Peyer's patch (tissue), 4 donors: Measurements from ENCODE around the gene PPP2R5B. TPM values are rescaled to one million over a fixed set of nuclear protein-coding genes. Genes with fewer than 3 reads are reported as not detected.
"Not testable (repeated sequence)": the region's sequence is repeated elsewhere in the genome, so short reads cannot be mapped to it uniquely, and the experiment has no call there.

Source experiments
- DNase-seq, 3 donors: peaks; one replicate each; pipeline ENCODE4 v3.0.0-alpha.2; 2017 to 2019
- H3K27ac ChIP-seq, 4 donors: fragments of 200-600 bp; sonication (generic); one replicate each; pipeline ENCODE4 v1.5.1; 2016 to 2019
- H3K27me3 ChIP-seq, 2 donors: fragments of 200-600 bp; sonication (generic); one replicate each; pipeline ENCODE4 v1.5.1; 2019
- H3K36me3 ChIP-seq, 3 donors: fragments of 200-600 bp; sonication (generic); one replicate each; pipeline ENCODE4 v1.5.1; 2016 to 2019
- H3K4me1 ChIP-seq, 4 donors: fragments of 200-600 bp; sonication (generic); one replicate each; pipeline ENCODE4 v1.5.1; 2016 to 2019
- H3K4me3 ChIP-seq, 4 donors: fragments of 200-600 bp; sonication (generic); 1 replicate in 3 of 4; 2 replicates in 1 of 4; pipeline ENCODE4 v1.5.1; 2016 to 2019; ENCODE audit warnings: mild to moderate bottlenecking in 1 of 4
- H3K9me3 ChIP-seq, 4 donors: fragments of 200-600 bp; sonication (generic); one replicate each; pipeline ENCODE4 v1.5.1; 2016 to 2019; ENCODE audit warnings: mild to moderate bottlenecking in 1 of 4
- CTCF ChIP-seq, 6 experiments: fragments of 450-650 bp in 4 of 6; fragments of 200-600 bp in 2 of 6; sonication (generic) in 1 of 6; IDR thresholded peaks; one replicate each; pipeline ENCODE4 v1.5.1; 2017 to 2019; ENCODE audit warnings: antibody characterized with exemption in 6 of 6, mild to moderate bottlenecking in 3 of 6, moderate library complexity in 1 of 6
- POLR2A ChIP-seq, 2 donors: fragments of 450-650 bp; IDR thresholded peaks; one replicate each; pipeline ENCODE4 v1.5.1; 2017; ENCODE audit warnings: antibody characterized with exemption in 2 of 2, mild to moderate bottlenecking in 2 of 2, moderate library complexity in 2 of 2
- small RNA-seq, 2 donors: library from RNA; depleted of rRNA; stranded (forward); fragments of <200 nt; gene quantifications; one replicate each; pipeline ENCODE3, GENCODE V24; 2016
- total RNA-seq, 4 donors: library from RNA; depleted of rRNA; stranded (reverse); fragments of >200 nt; gene quantifications; one replicate each; pipeline ENCODE4 v1.1.0, GENCODE V29; 2016

PPP2R5B gene
- total RNA-seq, 4 donors from 2014 or later: 20.0 to 46.2 (median 22.5) TPM

- H3K4me1 ChIP-seq: peaks cover 0 to 13% (median 0%) of the 10 kb centered on the region in 4 donors
- H3K4me3 ChIP-seq: no peak overlapping the region
- TF ChIP-seq CTCF (IDR thresholded peaks at IDR 0.05): no peak
- TF ChIP-seq POLR2A (IDR thresholded peaks at IDR 0.05): no peak
- DNase-seq: no peak
- peak overlapping the region in 2 of 4 donors; percentile 35 to 60 for H3K27ac ChIP-seq
- no peaks in the 10 kb centered on the region for H3K36me3 ChIP-seq
- H3K27me3 ChIP-seq: no peaks in the 10 kb centered on the region
- H3K9me3 ChIP-seq: no peaks in the 10 kb centered on the region
Measured at GRCh38 chr11:64974124-64974523, 49.6 kb downstream of the PPP2R5B start.

- H3K4me1 ChIP-seq: peaks cover 0 to 9% (median 0%) of the 10 kb centered on the region in 4 donors
- no peak overlapping the region for H3K27ac ChIP-seq
- TF ChIP-seq CTCF (IDR thresholded peaks at IDR 0.05) (no peak), POLR2A (IDR thresholded peaks at IDR 0.05) (no peak)
- no peaks in the 10 kb centered on the region for H3K9me3 ChIP-seq
- no peaks in the 10 kb centered on the region for H3K36me3 ChIP-seq
- DNase-seq: no peak
- no peaks in the 10 kb centered on the region for H3K27me3 ChIP-seq
- no peak overlapping the region for H3K4me3 ChIP-seq
Measured at GRCh38 chr11:64976651-64977050, 52.2 kb downstream of the PPP2R5B start.

GRCh38 chr11:64983339-64983738, 58.9 kb downstream of the PPP2R5B start:
- not testable (repeated sequence) for H3K4me1 ChIP-seq, H3K27me3 ChIP-seq, H3K36me3 ChIP-seq, H3K9me3 ChIP-seq, H3K27ac ChIP-seq, H3K4me3 ChIP-seq, DNase-seq

Small RNAs within 50 kb of the gene (small RNA-seq; reads per million reads assigned to genes)
- gene MIR6749 (0.13 to 0.23 reads per million in 2 donors), gene MIR6750 (0 reads per million in 2 donors)

Other genes with a start within 250 kb of the PPP2R5B start
- 1 to 10 TPM; 1.6 to 4.2 (median 3.0) TPM for gene NRXN2, start 201.5 kb upstream of the PPP2R5B start, total RNA-seq
- 100 to 1,000 TPM in 1 of 4 donors, 10 to 100 TPM in 3; 11.5 to 210 (median 16.0) TPM for gene RASGRP2, start 180.5 kb upstream of the PPP2R5B start, total RNA-seq
- 1 to 10 TPM in 3 of 4 donors, not detected in 1; 2.4 to 5.0 (median 2.5) TPM for gene PYGM, start 164.7 kb upstream of the PPP2R5B start, total RNA-seq
- 100 to 1,000 TPM; 247 to 621 (median 392) TPM for gene SF1, start 146.1 kb upstream of the PPP2R5B start, total RNA-seq
- gene MAP4K2, start 121.5 kb upstream of the PPP2R5B start, total RNA-seq: 10 to 100 TPM in 3 of 4 donors, 1 to 10 TPM in 1; 3.3 to 34.7 (median 20.3) TPM
- 10 to 100 TPM; 20.3 to 47.0 (median 31.9) TPM for gene MEN1, start 114.1 kb upstream of the PPP2R5B start, total RNA-seq
- gene CDC42BPG, start 80.0 kb upstream of the PPP2R5B start, total RNA-seq: 10 to 100 TPM; 25.6 to 78.6 (median 52.1) TPM
- gene EHD1, start 46.1 kb upstream of the PPP2R5B start, total RNA-seq: 100 to 1,000 TPM in 2 of 4 donors, 10 to 100 TPM in 2; 56.2 to 185 (median 98.6) TPM
- 10 to 100 TPM; 38.8 to 79.6 (median 66.6) TPM for gene ATG2A, start 7.5 kb upstream of the PPP2R5B start, total RNA-seq
- not detected for gene GPHA2, start 11.2 kb downstream of the PPP2R5B start, total RNA-seq
- not detected for gene MAJIN, start 47.4 kb downstream of the PPP2R5B start, total RNA-seq
- 10 to 100 TPM in 3 of 4 donors, 1 to 10 TPM in 1; 5.0 to 12.0 (median 11.2) TPM for gene BATF2, start 72.3 kb downstream of the PPP2R5B start, total RNA-seq
- 100 to 1,000 TPM in 1 of 4 donors, 10 to 100 TPM in 3; 64.4 to 103 (median 77.2) TPM for gene ARL2, start 89.5 kb downstream of the PPP2R5B start, total RNA-seq
- 10 to 100 TPM; 15.7 to 39.0 (median 27.3) TPM for gene SNX15, start 102.8 kb downstream of the PPP2R5B start, total RNA-seq
- gene SAC3D1, start 116.5 kb downstream of the PPP2R5B start, total RNA-seq: 10 to 100 TPM; 10.9 to 21.5 (median 13.9) TPM
- 1,000 to 10,000 TPM in 2 of 4 donors, 100 to 1,000 TPM in 1, 10 to 100 TPM in 1; 40.4 to 1,241 (median 898) TPM for gene NAALADL1, start 133.9 kb downstream of the PPP2R5B start, total RNA-seq
- 10 to 100 TPM in 1 of 4 donors, 1 to 10 TPM in 2, under 1 TPM in 1; 0.94 to 27.2 (median 6.4) TPM for gene CDCA5, start 159.4 kb downstream of the PPP2R5B start, total RNA-seq
- gene ZFPL1, start 159.5 kb downstream of the PPP2R5B start, total RNA-seq: 10 to 100 TPM; 53.9 to 67.6 (median 55.5) TPM
- gene VPS51, start 171.5 kb downstream of the PPP2R5B start, total RNA-seq: 100 to 1,000 TPM; 280 to 636 (median 416) TPM
- 10 to 100 TPM; 19.8 to 78.1 (median 58.5) TPM for gene TM7SF2, start 187.2 kb downstream of the PPP2R5B start, total RNA-seq
- gene ZNHIT2, start 193.0 kb downstream of the PPP2R5B start, total RNA-seq: 10 to 100 TPM in 3 of 4 donors, 1 to 10 TPM in 1; 8.7 to 20.6 (median 13.8) TPM
- 100 to 1,000 TPM; 412 to 714 (median 579) TPM for gene FAU, start 197.4 kb downstream of the PPP2R5B start, total RNA-seq
- 10 to 100 TPM; 36.2 to 50.3 (median 45.7) TPM for gene MRPL49, start 197.6 kb downstream of the PPP2R5B start, total RNA-seq
- gene SYVN1, start 209.8 kb downstream of the PPP2R5B start, total RNA-seq: 10 to 100 TPM; 37.1 to 61.9 (median 51.6) TPM
- not detected for gene SPDYC, start 245.5 kb downstream of the PPP2R5B start, total RNA-seq